Thoracic aorta (tissue), 2 donors: ENCODE measurements around the gene MLF1. TPM values are rescaled to one million over a fixed set of nuclear protein-coding genes. Genes with fewer than 3 reads are reported as not detected.

Experiments used
- ATAC-seq: fragments of 150-250 bp; one replicate; pipeline ENCODE4 v1.8.0; 2017; ENCODE audit warnings: low read depth; ENCODE audit not compliant: insufficient number of reproducible peaks, low FRiP score
- DNase-seq: peaks from one replicate; pipeline ENCODE4 v3.0.0-alpha.2; 2020; ENCODE audit warnings: low spot score
- H3K27ac ChIP-seq, 2 donors: fragments of 200-600 bp; sonication (generic); 1 replicate in 1 of 2; 2 replicates in 1 of 2; pipeline ENCODE4 v1.5.1; 2016; ENCODE audit warnings: mild to moderate bottlenecking in 2 of 2, moderate library complexity in 2 of 2
- H3K27me3 ChIP-seq: fragments of 200-600 bp; sonication (generic); replicated peaks from 2 replicates; pipeline ENCODE4 v1.6.0; 2016; ENCODE audit warnings: mild to moderate bottlenecking; ENCODE audit not compliant: insufficient read depth
- H3K36me3 ChIP-seq: fragments of 200-600 bp; sonication (generic); one replicate; pipeline ENCODE4 v1.5.1; 2016
- H3K4me1 ChIP-seq, 2 donors: fragments of 200-600 bp; sonication (generic); 1 replicate in 1 of 2; 2 replicates in 1 of 2; pipeline versions ENCODE4 v1.5.1 to v1.6.0; 2016; ENCODE audit warnings: low read depth in 2 of 2, mild to moderate bottlenecking in 1 of 2; ENCODE audit not compliant: control insufficient read depth in 1 of 2
- H3K4me3 ChIP-seq: fragments of 200-600 bp; sonication (generic); 2 replicates; pipeline ENCODE4 v1.5.1; 2016; ENCODE audit warnings: mild to moderate bottlenecking
- H3K9me3 ChIP-seq: fragments of 200-600 bp; sonication (generic); 2 replicates; pipeline ENCODE4 v1.5.1; 2016
- CTCF ChIP-seq: fragments of 200-600 bp; sonication (generic); IDR thresholded peaks from one replicate; pipeline ENCODE4 v1.5.1; 2019; ENCODE audit warnings: antibody characterized with exemption
- total RNA-seq, 2 donors: library from RNA; depleted of rRNA; stranded (reverse); fragments of >200 nt; gene quantifications; one replicate each; pipeline versions ENCODE4 v1.1.0 to v1.2.3, GENCODE V29; 2016

The MLF1 gene
- total RNA-seq, 2 donors from 2014 or later, result 10.7 to 12.8 TPM

DNA sequence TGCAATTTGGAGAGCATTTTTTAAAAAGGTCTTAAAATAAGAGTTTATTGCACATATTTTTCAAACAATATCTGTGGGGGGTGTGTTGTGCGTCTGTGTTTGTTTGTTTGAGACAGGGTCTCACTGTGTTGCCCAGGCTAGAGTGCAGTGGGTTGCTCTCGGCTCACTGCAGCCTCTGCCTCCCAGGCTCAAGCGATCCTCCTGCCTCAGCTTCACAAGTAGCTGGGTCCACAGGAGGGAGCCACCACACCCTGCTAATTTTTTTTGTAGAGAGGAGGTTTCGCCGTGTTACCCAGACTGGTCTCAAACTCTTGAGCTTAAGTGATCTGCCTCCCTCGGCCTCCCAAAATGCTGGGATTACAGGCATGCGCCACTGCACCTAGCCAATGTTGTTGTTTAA lies 2.7 kb downstream of the MLF1 start:
- H3K4me3 ChIP-seq, result no peak overlapping the region
- no peaks in the 10 kb centered on the region for H3K9me3 ChIP-seq
- H3K27ac ChIP-seq, result no peak overlapping the region
- H3K36me3 ChIP-seq, result no peaks in the 10 kb centered on the region
- H3K4me1 ChIP-seq, result no peaks in the 10 kb centered on the region
- DNase-seq, result no peak
- no peaks in the 10 kb centered on the region for H3K27me3 ChIP-seq
- ATAC-seq, result no peak
- no peak for TF ChIP-seq CTCF

DNA sequence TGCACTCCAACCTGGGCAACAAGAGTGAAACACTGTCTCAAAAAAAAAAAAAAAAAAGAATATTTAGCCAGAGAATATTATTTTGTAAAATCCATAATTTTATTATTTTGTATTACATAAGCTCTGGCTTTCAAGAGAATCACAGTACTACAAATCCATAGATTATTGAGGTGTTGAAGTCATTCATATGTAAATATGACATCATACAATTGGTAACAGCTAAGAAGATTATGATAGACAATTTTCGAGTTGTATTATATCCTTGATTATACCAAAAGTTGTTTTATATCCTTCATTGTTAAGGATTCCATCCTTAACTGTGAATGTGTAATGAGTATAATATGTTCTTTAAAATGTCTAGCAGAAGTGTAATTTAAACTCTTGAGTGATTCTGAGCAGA lies 3.7 kb downstream of the MLF1 start:
- ATAC-seq (no peak), DNase-seq (no peak)
- Histone ChIP-seq H3K4me3 (no peak overlapping the region), H3K27me3 (no peaks in the 10 kb centered on the region), H3K4me1 (no peaks in the 10 kb centered on the region), H3K27ac (no peak overlapping the region), H3K9me3 (no peaks in the 10 kb centered on the region), H3K36me3 (no peaks in the 10 kb centered on the region)
- TF ChIP-seq CTCF, result no peak

DNA sequence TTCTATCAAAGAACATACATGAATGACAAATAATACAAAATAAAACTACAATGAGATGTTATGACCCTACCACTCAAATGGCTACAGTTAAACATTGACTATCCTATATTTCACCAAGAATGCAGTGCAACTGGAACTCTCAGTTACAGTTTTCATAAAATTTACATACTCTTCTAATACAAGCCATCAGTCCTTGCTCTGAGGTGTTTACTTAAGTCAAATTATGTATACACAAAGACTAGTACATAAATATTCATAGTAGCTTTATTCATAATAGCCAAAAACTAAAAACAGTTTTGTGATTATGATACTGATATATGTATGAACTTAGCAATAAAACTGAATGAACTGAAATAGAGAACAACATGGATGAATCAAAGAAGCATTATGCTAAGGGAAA lies 19.2 kb downstream of the MLF1 start:
- H3K9me3 ChIP-seq, result no peaks in the 10 kb centered on the region
- ATAC-seq, result no peak
- H3K27me3 ChIP-seq, result no peaks in the 10 kb centered on the region
- TF ChIP-seq CTCF, result no peak
- no peak for DNase-seq
- H3K4me1 ChIP-seq, result no peaks in the 10 kb centered on the region
- H3K4me3 ChIP-seq, result no peak overlapping the region
- H3K36me3 ChIP-seq, result no peaks in the 10 kb centered on the region
- H3K27ac ChIP-seq, result no peak overlapping the region

- H3K4me1 ChIP-seq, result no peaks in the 10 kb centered on the region
Measured at GRCh38 chr3:158600787-158601186, 29.8 kb downstream of the MLF1 start.

GRCh38 chr3:158602227-158602626 lies 31.2 kb downstream of the MLF1 start:
- Histone ChIP-seq H3K27me3 (no peaks in the 10 kb centered on the region), H3K4me3 (no peak overlapping the region), H3K36me3 (no peaks in the 10 kb centered on the region), H3K4me1 (no peaks in the 10 kb centered on the region), H3K27ac (no peak overlapping the region), H3K9me3 (no peaks in the 10 kb centered on the region)
- no peak for TF ChIP-seq CTCF
- no peak for DNase-seq
- ATAC-seq, result no peak

More at GRCh38 chr3:158600787-158601186, 29.8 kb downstream of the MLF1 start:
- no peaks in the 10 kb centered on the region for H3K27me3 ChIP-seq
- no peak for ATAC-seq
- H3K4me3 ChIP-seq, result no peak overlapping the region
- no peaks in the 10 kb centered on the region for H3K36me3 ChIP-seq
- no peaks in the 10 kb centered on the region for H3K9me3 ChIP-seq
- TF ChIP-seq CTCF, result no peak
- DNase-seq, result no peak
- H3K27ac ChIP-seq, result no peak overlapping the region
